T-helper 1 cell treated with Interleukin-12 subunit alpha and Interleukin-12 subunit beta and Interleukin-4 antibody, amounts not matched to agents 30 ng/mL and 1 ng/mL, for 36 hours (primary cell): ENCODE data around the gene VWA1. TPM values are rescaled to one million over a fixed set of nuclear protein-coding genes. Genes with fewer than 3 reads are reported as not detected.
"Not testable (repeated sequence)": the region's sequence is repeated elsewhere in the genome, so short reads cannot be mapped to it uniquely, and the experiment has no call there.

Experiments used
- intact Hi-C: fragments of 100-400 bp; cut with micrococcal nuclease; formaldehyde crosslinking; loops from one replicate; pipeline ENCODE4 v1.15.1; 2024
- total RNA-seq: library from RNA; stranded (reverse); gene quantifications from 2 replicates; pipeline ENCODE4 v1.2.3, GENCODE V29; 2022

Gene VWA1
- total RNA-seq, 1 donor from 2014 or later, result 1.6 TPM

- intact Hi-C loops, result no loop called here
Observed at GRCh38 chr1:1482856-1483255, 47.4 kb downstream of the VWA1 start.

- intact Hi-C loops, result no loop called here
Observed at GRCh38 chr1:1483714-1484113, 48.2 kb downstream of the VWA1 start.

- intact Hi-C loops, result not testable (repeated sequence)
Observed at GRCh38 chr1:1484976-1485750, 49.7 kb downstream of the VWA1 start.

- intact Hi-C loops, result not testable (repeated sequence)
Observed at GRCh38 chr1:1485755-1486317, 50.3 kb downstream of the VWA1 start.

GRCh38 chr1:1487701-1488100, 52.2 kb downstream of the VWA1 start:
- intact Hi-C loops, result no loop called here

GRCh38 chr1:1489231-1489630, 53.7 kb downstream of the VWA1 start:
- intact Hi-C loops, result no loop called here

- intact Hi-C loops, result no loop called here
Observed at GRCh38 chr1:1489861-1490260, 54.4 kb downstream of the VWA1 start.

- intact Hi-C loops, result no loop called here
Observed at GRCh38 chr1:1490633-1491230, 55.2 kb downstream of the VWA1 start.

GRCh38 chr1:1491601-1492000, 56.1 kb downstream of the VWA1 start:
- intact Hi-C loops, result no loop called here

Other genes starting within 250 kb of the VWA1 start
- 175 and 176 TPM in 2 replicates for gene TNFRSF18, start 229.1 kb upstream of the VWA1 start, total RNA-seq
- 406 and 418 TPM in 2 replicates for gene TNFRSF4, start 221.5 kb upstream of the VWA1 start, total RNA-seq
- 161 and 167 TPM in 2 replicates for gene SDF4, start 203.7 kb upstream of the VWA1 start, total RNA-seq
- 30.8 and 32.5 TPM in 2 replicates for gene B3GALT6, start 203.5 kb upstream of the VWA1 start, total RNA-seq
- gene C1QTNF12, start 189.0 kb upstream of the VWA1 start, total RNA-seq, result 1.5 and 3.5 TPM in 2 replicates
- gene UBE2J2, start 161.8 kb upstream of the VWA1 start, total RNA-seq, result 85.1 and 87.7 TPM in 2 replicates
- gene SCNN1D, start 155.3 kb upstream of the VWA1 start, total RNA-seq, result 2.8 and 4.6 TPM in 2 replicates
- gene ACAP3, start 127.8 kb upstream of the VWA1 start, total RNA-seq, result 60.9 and 62.5 TPM in 2 replicates
- 19.2 and 20.6 TPM in 2 replicates for gene PUSL1, start 127.1 kb upstream of the VWA1 start, total RNA-seq
- gene INTS11, start 111.0 kb upstream of the VWA1 start, total RNA-seq, result 129 and 134 TPM in 2 replicates
- gene CPTP, start 110.9 kb upstream of the VWA1 start, total RNA-seq, result 20.4 and 20.8 TPM in 2 replicates
- gene TAS1R3, start 104.4 kb upstream of the VWA1 start, total RNA-seq, result 1.0 and 1.2 TPM in 2 replicates
- gene DVL1, start 86.3 kb upstream of the VWA1 start, total RNA-seq, result 39.1 and 43.8 TPM in 2 replicates
- gene MXRA8, start 77.1 kb upstream of the VWA1 start, total RNA-seq, result 0.25 and 0.27 TPM in 2 replicates
- 104 and 114 TPM in 2 replicates for gene AURKAIP1, start 60.5 kb upstream of the VWA1 start, total RNA-seq
- gene CCNL2, start 36.4 kb upstream of the VWA1 start, total RNA-seq, result 119 and 120 TPM in 2 replicates
- gene MRPL20, start 28.4 kb upstream of the VWA1 start, total RNA-seq, result 138 and 139 TPM in 2 replicates
- not detected in 2 replicates for gene ANKRD65, start 14.4 kb upstream of the VWA1 start, total RNA-seq
- gene ATAD3C, start 14.0 kb downstream of the VWA1 start, total RNA-seq, result 0.56 and 1.5 TPM in 2 replicates
- gene ATAD3B, start 36.1 kb downstream of the VWA1 start, total RNA-seq, result 48.7 and 50.9 TPM in 2 replicates
- gene ATAD3A, start 76.5 kb downstream of the VWA1 start, total RNA-seq, result 47.3 and 49.8 TPM in 2 replicates
- gene TMEM240, start 104.9 kb downstream of the VWA1 start, total RNA-seq, result 0.39 and 0.63 TPM in 2 replicates
- gene SSU72, start 139.2 kb downstream of the VWA1 start, total RNA-seq, result 137 and 138 TPM in 2 replicates
- gene FNDC10, start 164.4 kb downstream of the VWA1 start, total RNA-seq, result 6.9 and 8.8 TPM in 2 replicates
- gene MIB2, start 179.8 kb downstream of the VWA1 start, total RNA-seq, result 36.7 and 38.1 TPM in 2 replicates
- 2.3 and 2.6 TPM in 2 replicates for gene MMP23B, start 196.5 kb downstream of the VWA1 start, total RNA-seq
- 33.2 and 37.0 TPM in 2 replicates for gene CDK11B, start 223.3 kb downstream of the VWA1 start, total RNA-seq